Right lobe of liver (tissue), 4 donors: ENCODE measurements around the gene CELSR1.

ENCODE experiments used
- CTCF ChIP-seq, 4 donors: fragments of 200-600 bp in 3 of 4; fragments of 450-650 bp in 1 of 4; IDR thresholded peaks; one replicate each; pipeline versions ENCODE4 v1.5.1 to v1.8.0; 2016 to 2022; ENCODE audit warnings: antibody characterized with exemption in 4 of 4, mild to moderate bottlenecking in 2 of 4
- POLR2A ChIP-seq: fragments of 450-650 bp; IDR thresholded peaks from one replicate; pipeline ENCODE4 v1.6.1; 2017; ENCODE audit warnings: antibody characterized with exemption, mild to moderate bottlenecking
- donor health status: DM: no; HTN: no; CAD: no.
- donor health status: DM: no; HTN: no; CAD: no.
- donor health status: DM: no; HTN: yes; CAD: no.

GRCh38 chr22:46512039-46512370 is 25.4 kb downstream of the CELSR1 start:
- TF ChIP-seq CTCF (IDR thresholded peaks at IDR 0.05) (no peak), POLR2A (no peak)
